ENCODE results near the gene SCGN. TPM values are rescaled to one million over a fixed set of nuclear protein-coding genes. Genes with fewer than 3 reads are reported as not detected.

The SCGN gene
- total RNA-seq, 1 donor from 2014 or later = not detected

DNA sequence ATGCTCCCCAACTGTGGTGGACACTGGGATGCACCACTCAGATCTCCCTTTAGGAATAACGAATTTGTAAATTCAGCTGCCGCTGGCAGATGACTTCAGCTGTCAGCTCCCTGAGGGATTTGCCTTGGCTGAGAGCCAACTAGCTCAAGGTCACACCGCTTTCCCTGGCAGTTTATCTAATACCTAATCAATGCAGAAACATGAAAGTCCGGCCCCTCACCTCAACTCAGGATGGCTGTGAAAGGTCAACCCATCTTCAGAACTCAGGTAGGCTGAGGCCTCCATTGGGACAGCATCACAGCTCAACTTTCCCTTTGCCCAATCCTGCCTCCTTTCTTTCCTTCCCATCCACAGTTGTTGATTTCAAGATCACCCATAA lies 22.8 kb upstream of the SCGN start:
- no peak overlapping the region for H3K4me3 ChIP-seq
- DNase-seq (ENCODE audit: low spot score in 2 of 2) = no peak
- TF ChIP-seq, protein P1, sequence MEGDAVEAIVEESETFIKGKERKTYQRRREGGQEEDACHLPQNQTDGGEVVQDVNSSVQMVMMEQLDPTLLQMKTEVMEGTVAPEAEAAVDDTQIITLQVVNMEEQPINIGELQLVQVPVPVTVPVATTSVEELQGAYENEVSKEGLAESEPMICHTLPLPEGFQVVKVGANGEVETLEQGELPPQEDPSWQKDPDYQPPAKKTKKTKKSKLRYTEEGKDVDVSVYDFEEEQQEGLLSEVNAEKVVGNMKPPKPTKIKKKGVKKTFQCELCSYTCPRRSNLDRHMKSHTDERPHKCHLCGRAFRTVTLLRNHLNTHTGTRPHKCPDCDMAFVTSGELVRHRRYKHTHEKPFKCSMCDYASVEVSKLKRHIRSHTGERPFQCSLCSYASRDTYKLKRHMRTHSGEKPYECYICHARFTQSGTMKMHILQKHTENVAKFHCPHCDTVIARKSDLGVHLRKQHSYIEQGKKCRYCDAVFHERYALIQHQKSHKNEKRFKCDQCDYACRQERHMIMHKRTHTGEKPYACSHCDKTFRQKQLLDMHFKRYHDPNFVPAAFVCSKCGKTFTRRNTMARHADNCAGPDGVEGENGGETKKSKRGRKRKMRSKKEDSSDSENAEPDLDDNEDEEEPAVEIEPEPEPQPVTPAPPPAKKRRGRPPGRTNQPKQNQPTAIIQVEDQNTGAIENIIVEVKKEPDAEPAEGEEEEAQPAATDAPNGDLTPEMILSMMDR (IDR thresholded peaks at IDR 0.05) = no peak
- no peaks in the 10 kb centered on the region for H3K9me3 ChIP-seq
- no peaks in the 10 kb centered on the region for H3K27me3 ChIP-seq
- no peak overlapping the region for H3K27ac ChIP-seq
- intact Hi-C loops (cut with DNase I) = no loop called here
- no peaks in the 10 kb centered on the region for H3K36me3 ChIP-seq
- H3K4me1 ChIP-seq = no peaks in the 10 kb centered on the region

DNA sequence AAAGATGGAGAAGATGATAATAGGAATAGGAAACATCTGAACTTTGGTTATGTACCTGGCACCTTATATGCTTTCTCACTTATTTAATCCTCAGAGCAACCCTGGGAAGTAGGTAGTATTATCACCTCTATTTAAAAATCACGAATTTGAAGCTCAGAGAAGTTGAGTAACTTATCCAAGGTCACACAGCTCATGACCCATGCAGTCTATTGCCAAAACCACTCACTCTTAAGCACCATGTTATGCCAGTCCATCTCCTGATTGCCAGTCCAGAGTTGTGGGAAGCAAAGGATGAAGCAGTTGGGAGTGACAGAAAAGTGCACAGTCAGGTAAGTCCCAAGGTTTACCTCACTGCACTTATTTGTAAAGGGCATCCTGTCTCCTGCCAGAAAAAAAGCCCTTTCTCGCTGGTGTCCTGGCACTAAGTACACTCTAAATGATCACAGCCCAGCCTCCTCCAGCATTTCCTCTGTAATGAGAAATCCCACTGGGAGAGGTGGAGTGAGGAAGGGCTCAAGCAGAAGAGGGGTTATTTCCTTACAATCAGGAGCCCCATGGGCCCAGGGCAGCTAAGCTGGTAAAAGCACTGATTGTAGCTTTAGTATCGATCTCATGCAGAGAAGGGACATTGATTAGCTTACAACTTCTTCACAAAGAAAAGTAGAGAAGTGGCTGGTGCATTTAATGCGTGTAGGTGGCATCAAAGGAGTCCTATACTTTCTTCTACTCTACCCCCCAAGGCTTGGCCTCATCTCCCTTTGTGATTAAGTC lies 21.3 kb upstream of the SCGN start:
- Histone ChIP-seq H3K4me3 (no peak overlapping the region), H3K9me3 (no peaks in the 10 kb centered on the region), H3K27me3 (no peaks in the 10 kb centered on the region), H3K4me1 (no peaks in the 10 kb centered on the region), H3K27ac (no peak overlapping the region), H3K36me3 (no peaks in the 10 kb centered on the region)
- no peak for DNase-seq (ENCODE audit: low spot score in 2 of 2)
- TF ChIP-seq, protein P1 (IDR thresholded peaks at IDR 0.05) = no peak
- intact Hi-C loops (cut with DNase I) = no loop called here

DNA sequence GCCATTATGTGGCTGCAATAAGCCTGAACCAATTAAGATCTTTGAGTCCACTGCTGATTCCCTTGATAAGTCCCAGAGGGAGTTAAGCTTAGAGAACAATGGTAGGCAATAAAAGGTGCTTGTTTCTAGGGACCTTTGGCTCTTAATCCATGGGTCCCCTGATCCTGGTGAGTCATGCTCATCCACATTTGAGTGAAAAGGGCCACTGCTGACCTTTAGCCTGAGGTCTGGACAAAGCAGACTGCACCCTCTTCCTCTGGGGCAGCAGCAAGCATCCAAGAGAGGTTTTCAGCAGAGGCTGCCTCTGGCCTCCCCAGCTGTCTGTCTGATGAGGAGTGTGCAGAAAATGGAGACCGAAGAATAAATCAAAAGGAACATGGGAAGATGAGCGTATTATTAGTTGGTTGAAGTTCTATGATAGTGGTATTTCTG lies 16.1 kb upstream of the SCGN start:
- Histone ChIP-seq H3K27ac (no peak overlapping the region), H3K9me3 (no peaks in the 10 kb centered on the region), H3K27me3 (no peaks in the 10 kb centered on the region), H3K4me1 (no peaks in the 10 kb centered on the region), H3K4me3 (no peak overlapping the region), H3K36me3 (no peaks in the 10 kb centered on the region)
- TF ChIP-seq, protein P1 (IDR thresholded peaks at IDR 0.05) = no peak
- no peak for DNase-seq (ENCODE audit: low spot score in 2 of 2)
- intact Hi-C loops (cut with DNase I) = no loop called here

DNA sequence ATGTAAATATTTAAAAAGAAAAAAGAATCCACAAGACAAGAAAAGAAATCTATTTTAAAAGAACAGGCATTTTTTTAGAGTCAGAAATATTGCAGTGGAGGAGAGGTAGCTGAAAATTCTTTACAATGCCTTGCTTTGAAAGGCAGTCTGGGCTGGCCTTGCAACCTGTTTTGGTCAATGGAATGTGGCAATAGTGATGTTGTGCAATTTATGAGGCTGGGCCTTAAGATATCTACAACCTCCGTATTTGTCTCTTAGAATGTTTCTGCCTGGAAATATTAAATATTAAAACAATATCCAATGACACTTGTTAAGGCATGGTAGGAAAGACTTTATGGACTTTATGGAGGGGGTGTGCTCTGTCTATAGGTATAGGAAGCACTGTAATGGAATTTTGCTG lies 14.8 kb upstream of the SCGN start:
- intact Hi-C loops (cut with DNase I) = no loop called here
- H3K27ac ChIP-seq = no peak overlapping the region
- no peak for DNase-seq (ENCODE audit: low spot score in 2 of 2)
- no peaks in the 10 kb centered on the region for H3K36me3 ChIP-seq
- no peaks in the 10 kb centered on the region for H3K27me3 ChIP-seq
- H3K4me3 ChIP-seq = no peak overlapping the region
- H3K4me1 ChIP-seq = no peaks in the 10 kb centered on the region
- no peaks in the 10 kb centered on the region for H3K9me3 ChIP-seq
- TF ChIP-seq, protein P1 (IDR thresholded peaks at IDR 0.05) = no peak

DNA sequence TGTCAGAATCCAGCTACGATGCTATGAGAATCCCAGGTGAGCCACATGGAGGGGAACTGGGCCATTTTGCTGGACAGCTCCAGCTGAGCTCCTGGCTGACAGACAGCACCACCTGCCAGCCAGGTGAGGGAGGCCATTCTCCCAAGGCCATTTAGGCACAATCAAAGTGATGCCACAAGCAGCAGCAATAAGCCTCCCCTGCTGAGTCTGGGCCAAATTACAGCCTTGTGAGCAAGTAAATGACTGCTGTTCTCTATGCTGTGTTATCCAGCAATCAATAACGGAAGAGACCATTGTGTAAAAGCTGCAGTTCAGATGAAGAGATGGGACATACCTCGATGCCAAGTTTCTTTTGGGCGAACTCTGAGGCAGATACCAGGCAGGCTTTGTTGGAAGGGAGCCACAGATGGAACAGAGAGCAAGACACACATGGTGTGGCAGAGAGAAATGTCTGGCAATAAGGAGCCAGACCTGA lies 14.0 kb upstream of the SCGN start:
- TF ChIP-seq, protein P1 (IDR thresholded peaks at IDR 0.05) = no peak
- intact Hi-C loops (cut with DNase I) = no loop called here

More for the DNA sequence above, 14.0 kb upstream of the SCGN start:
- Histone ChIP-seq H3K27me3 (no peaks in the 10 kb centered on the region), H3K4me1 (no peaks in the 10 kb centered on the region), H3K27ac (no peak overlapping the region), H3K4me3 (no peak overlapping the region), H3K36me3 (no peaks in the 10 kb centered on the region), H3K9me3 (no peaks in the 10 kb centered on the region)
- DNase-seq (ENCODE audit: low spot score in 2 of 2) = no peak
